Natural killer cell treated with Interleukin-12 subunit alpha and Interleukin-12 subunit beta and Interleukin-15 and Interleukin-18, amount 100 ng/mL, for 72 hours (primary cell): ENCODE results near the gene MKRN2OS. TPM values are rescaled to one million over a fixed set of nuclear protein-coding genes. Genes with fewer than 3 reads are reported as not detected.

Experiments used
- ATAC-seq, 2 donors: fragments of 150-1000 bp; cut with Tn5 transposase in 1 of 2; sonication (Bioruptor Pico), chemical (Tn5 transposase) in 1 of 2; 2 replicates each; pipeline ENCODE4 v1.10.0; 2021
- DNase-seq: peaks from one replicate; pipeline ENCODE4 v3.0.0; 2022; ENCODE audit warnings: low spot score
- H3K27ac Mint-ChIP-seq, 2 donors: 1 replicate in 1 of 2; 2 replicates in 1 of 2; pipeline ENCODE4 v1.8.0; 2022; ENCODE audit warnings: mixed read lengths in 2 of 2, mild to moderate bottlenecking in 1 of 2, moderate library complexity in 1 of 2
- H3K27me3 Mint-ChIP-seq, 2 donors: 1 replicate in 1 of 2; 2 replicates in 1 of 2; pipeline ENCODE4 v1.8.0; 2022; ENCODE audit warnings: mixed read lengths in 2 of 2
- H3K36me3 Mint-ChIP-seq: one replicate; pipeline ENCODE4 v1.8.0; 2022; ENCODE audit warnings: mixed read lengths
- H3K4me1 Mint-ChIP-seq, 2 donors: 1 replicate in 1 of 2; 2 replicates in 1 of 2; pipeline ENCODE4 v1.8.0; 2022; ENCODE audit warnings: low read depth in 2 of 2, mixed read lengths in 2 of 2, mild to moderate bottlenecking in 1 of 2
- H3K4me3 Mint-ChIP-seq: one replicate; pipeline ENCODE4 v1.8.0; 2022; ENCODE audit warnings: mixed read lengths
- H3K9me3 Mint-ChIP-seq: 2 replicates; pipeline ENCODE4 v1.8.0; 2022; ENCODE audit warnings: mixed read lengths
- total RNA-seq, 2 donors: library from RNA; stranded (reverse); gene quantifications; one replicate each; pipeline ENCODE4 v1.2.3, GENCODE V29; 2022

The MKRN2OS gene
- total RNA-seq, 2 donors from 2014 or later: not detected

DNA sequence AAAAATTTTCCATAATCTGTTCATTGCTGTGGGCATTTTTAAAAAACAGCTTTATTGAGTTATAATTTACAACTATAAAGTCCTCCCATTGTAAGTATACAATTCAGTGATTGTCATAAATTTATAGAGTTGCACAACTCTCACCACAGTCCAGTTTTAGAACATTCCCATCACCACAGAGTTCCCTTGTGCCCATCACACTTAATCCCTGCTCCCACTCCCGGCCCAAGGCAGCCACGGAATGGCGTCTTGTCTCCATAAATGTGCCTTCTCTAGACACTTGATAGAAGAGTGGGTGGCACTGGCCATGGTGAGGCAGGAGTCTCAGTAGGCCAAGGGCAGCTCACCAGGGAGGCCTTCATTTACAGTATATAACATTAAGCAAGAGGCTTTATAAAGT lies 54.8 kb downstream of the MKRN2OS start:
- Mint-ChIP-seq H3K4me1 (peaks cover 2 to 9% of the 10 kb centered on the region in 2 donors), H3K36me3 (no peaks in the 10 kb centered on the region), H3K27me3 (no peaks in the 10 kb centered on the region), H3K4me3 (no peak overlapping the region), H3K27ac (no peak overlapping the region), H3K9me3 (no peaks in the 10 kb centered on the region)
- DNase-seq: no peak
- ATAC-seq: no peak

DNA sequence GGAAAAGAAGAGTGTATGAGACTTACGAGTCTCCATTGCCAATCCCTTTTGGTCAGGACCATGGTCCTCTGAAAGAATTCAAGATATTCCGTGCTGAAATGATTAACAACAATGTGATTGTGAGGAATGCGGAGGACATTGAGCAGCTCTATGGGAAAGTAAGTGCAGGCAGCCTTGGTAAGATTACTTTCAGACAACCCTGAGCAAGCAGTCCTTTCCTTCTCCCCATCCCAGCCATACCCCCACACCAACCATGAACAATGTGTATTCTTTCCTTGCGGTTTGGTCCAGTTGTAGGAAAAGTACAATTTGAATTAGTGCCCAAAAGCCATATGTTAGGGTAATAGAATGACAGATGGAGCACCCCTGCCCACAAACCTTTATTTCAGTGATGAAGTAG lies 55.5 kb downstream of the MKRN2OS start:
- ATAC-seq (no peak), DNase-seq (no peak)
- Mint-ChIP-seq H3K4me3 (no peak overlapping the region), H3K36me3 (no peaks in the 10 kb centered on the region), H3K9me3 (no peaks in the 10 kb centered on the region), H3K4me1 (peaks cover 5 to 13% of the 10 kb centered on the region in 2 donors), H3K27me3 (no peaks in the 10 kb centered on the region), H3K27ac (no peak overlapping the region)

Other genes with a start within 250 kb of the MKRN2OS start
- gene TSEN2, start 61.0 kb downstream of the MKRN2OS start, total RNA-seq: 10 to 100 TPM; 12.9 to 32.1 TPM
- 10 to 100 TPM; 24.6 to 27.5 TPM for gene MKRN2, start 11.6 kb upstream of the MKRN2OS start, total RNA-seq
- gene RAF1, start 118.6 kb upstream of the MKRN2OS start, total RNA-seq: 100 to 1,000 TPM; 122 to 155 TPM
- gene TMEM40, start 213.8 kb upstream of the MKRN2OS start, total RNA-seq: not detected